Calu3 (cell line): Measurements from ENCODE around the gene LONRF3. TPM values are rescaled to one million over a fixed set of nuclear protein-coding genes. Genes with fewer than 3 reads are reported as not detected.

Experiments
- Bru-seq: library from RNA; stranded (reverse); fragments of 400-500 nt; gene quantifications from one replicate; lab custom pipeline; 2021; lab: Mats Ljungman, UMichigan
- BruChase-seq, 2 experiments: library from RNA; stranded (reverse); fragments of 400-500 nt; gene quantifications; one replicate each; lab custom pipeline; 2021; lab: Mats Ljungman, UMichigan
- BruUV-seq: library from RNA; stranded (reverse); fragments of 400-500 nt; replicated peaks from 2 replicates; lab custom pipeline; 2021; lab: Mats Ljungman, UMichigan
- CTCF ChIA-PET: fragments of 300-600 bp; sonication (Branson Sonifier 250); formaldehyde crosslinking; loops from one replicate; lab custom pipeline; 2022; ENCODE audit warnings: antibody characterized with exemption; lab: Charles Lee
- DNase-seq: peaks from one replicate; pipeline ENCODE4 v3.0.0; 2022
- H3K27ac Mint-ChIP-seq: one replicate; pipeline ENCODE4 v1.8.0; 2022; ENCODE audit warnings: mixed read lengths; ENCODE audit not compliant: unreplicated experiment
- H3K27me3 Mint-ChIP-seq: one replicate; pipeline ENCODE4 v1.8.0; 2022; ENCODE audit warnings: mixed read lengths; ENCODE audit not compliant: unreplicated experiment
- H3K36me3 Mint-ChIP-seq: one replicate; pipeline ENCODE4 v1.8.0; 2022; ENCODE audit warnings: mild to moderate bottlenecking, moderate library complexity, mixed read lengths; ENCODE audit not compliant: insufficient read depth, unreplicated experiment
- H3K4me1 Mint-ChIP-seq: one replicate; pipeline ENCODE4 v1.8.0; 2022; ENCODE audit warnings: mild to moderate bottlenecking, low read depth, mixed read lengths; ENCODE audit not compliant: unreplicated experiment
- H3K4me3 Mint-ChIP-seq: one replicate; pipeline ENCODE4 v1.8.0; 2022; ENCODE audit warnings: mild to moderate bottlenecking, low read depth, moderate library complexity, mixed read lengths; ENCODE audit not compliant: unreplicated experiment
- H3K9me3 Mint-ChIP-seq: one replicate; pipeline ENCODE4 v1.8.0; 2022; ENCODE audit warnings: low read depth, mixed read lengths; ENCODE audit not compliant: unreplicated experiment
- CTCF ChIP-seq: fragments of 200-600 bp; IDR thresholded peaks from one replicate; pipeline ENCODE4 v1.8.0; 2022; ENCODE audit warnings: antibody characterized with exemption; ENCODE audit not compliant: unreplicated experiment
- intact Hi-C: fragments of 100-400 bp; cut with micrococcal nuclease; formaldehyde crosslinking; loops from one replicate; pipeline ENCODE4 v1.10.0; 2022; ENCODE audit not compliant: unreplicated experiment
- long read RNA-seq: library from polyadenylated mRNA; stranded (forward); transcript quantifications from one replicate; pipeline ENCODE4 v2.0.0, GENCODE V29; 2022
- total RNA-seq: library from RNA; stranded (reverse); gene quantifications from 2 replicates; pipeline ENCODE4 v1.2.3, GENCODE V29; 2022

The LONRF3 gene
- total RNA-seq: 6.7 and 9.5 TPM in 2 replicates
- Bru-seq, nascent RNA: percentile 76 among the genes with signal in this experiment
- BruChase-seq, experiment 1, labeled RNA remaining after a 6-hour chase: percentile 63 among the genes with signal in this experiment
- percentile 57 among the genes with signal in this experiment for BruChase-seq, experiment 2, labeled RNA remaining after a 2-hour chase
- long read RNA-seq, partial matches to known transcripts: 1 of 7 reads
- long read RNA-seq, other reads (novel, unspliced or antisense): 2 of 7 reads

GRCh38 chrX:118974088-118974907 is at the start of gene LONRF3:
TSS of gene LONRF3 (plus strand) at chrX:118974618. CDS start at chrX:118974781, 163 bp downstream.
- BruUV-seq: TSS peak; percentile 90
- Mint-ChIP-seq H3K27me3 (peaks cover 20% of the 10 kb centered on the region), H3K4me1 (peaks cover 25% of the 10 kb centered on the region), H3K36me3 (peaks cover 23% of the 10 kb centered on the region), H3K9me3 (no peaks in the 10 kb centered on the region), H3K27ac (peak within 1 kb of the TSS; percentile 87), H3K4me3 (peak within 1 kb of the TSS; percentile 90)
- DNase-seq: peak; percentile 44
- no peak for TF ChIP-seq CTCF
- CTCF ChIA-PET: interaction anchor here (1.1 kb wide), 1 partner anchor 135 kb away, joined by 4 read pairs; no protein-coding TSS in a partner anchor
- intact Hi-C loops: no loop called here

- no peak overlapping the region for H3K27ac Mint-ChIP-seq
- CTCF ChIA-PET: no interaction called here
- TF ChIP-seq CTCF: no peak
- H3K9me3 Mint-ChIP-seq: no peaks in the 10 kb centered on the region
- no peak for DNase-seq
- no TSS peak for BruUV-seq
- H3K4me1 Mint-ChIP-seq: no peaks in the 10 kb centered on the region
- intact Hi-C loops: no loop called here
- H3K4me3 Mint-ChIP-seq: no peak overlapping the region
- no peaks in the 10 kb centered on the region for H3K36me3 Mint-ChIP-seq
- H3K27me3 Mint-ChIP-seq: no peaks in the 10 kb centered on the region
Measured at GRCh38 chrX:118928151-118928550, 46.3 kb upstream of the LONRF3 start.

GRCh38 chrX:118935352-118935751 is 39.1 kb upstream of the LONRF3 start:
- no peak for DNase-seq
- CTCF ChIA-PET: interaction anchor here (0.7 kb wide), 1 partner anchor 1921 kb away, joined by 3 read pairs; no protein-coding TSS in a partner anchor
- H3K4me1 Mint-ChIP-seq: no peaks in the 10 kb centered on the region
- no peaks in the 10 kb centered on the region for H3K9me3 Mint-ChIP-seq
- H3K27ac Mint-ChIP-seq: no peak overlapping the region
- no peaks in the 10 kb centered on the region for H3K36me3 Mint-ChIP-seq
- TF ChIP-seq CTCF: no peak
- intact Hi-C loops: no loop called here
- no TSS peak for BruUV-seq
- no peak overlapping the region for H3K4me3 Mint-ChIP-seq
- H3K27me3 Mint-ChIP-seq: peaks cover under 1% of the 10 kb centered on the region

GRCh38 chrX:118941147-118941546 is 33.3 kb upstream of the LONRF3 start:
- DNase-seq: no peak
- no peak overlapping the region for H3K4me3 Mint-ChIP-seq
- H3K36me3 Mint-ChIP-seq: no peaks in the 10 kb centered on the region
- H3K9me3 Mint-ChIP-seq: no peaks in the 10 kb centered on the region
- TF ChIP-seq CTCF: no peak
- no peaks in the 10 kb centered on the region for H3K4me1 Mint-ChIP-seq
- no peak overlapping the region for H3K27ac Mint-ChIP-seq
- H3K27me3 Mint-ChIP-seq: peaks cover 18% of the 10 kb centered on the region
- no TSS peak for BruUV-seq
- CTCF ChIA-PET: no interaction called here
- intact Hi-C loops: no loop called here
